RPMI8226 (cell line): ENCODE data around the gene ODF4.
"Not testable (repeated sequence)": the region's sequence is repeated elsewhere in the genome, so short reads cannot be mapped to it uniquely, and the experiment has no call there.

Experiments
- DNase-seq: peaks from one replicate; pipeline ENCODE4 v3.0.0-alpha.2; 2015

ODF4 gene

GRCh38 chr17:8371786-8372185 lies 32.1 kb downstream of the ODF4 start:
- DNase-seq, result no peak

- DNase-seq, result no peak
Measured at GRCh38 chr17:8372422-8372821, 32.8 kb downstream of the ODF4 start.

DNA sequence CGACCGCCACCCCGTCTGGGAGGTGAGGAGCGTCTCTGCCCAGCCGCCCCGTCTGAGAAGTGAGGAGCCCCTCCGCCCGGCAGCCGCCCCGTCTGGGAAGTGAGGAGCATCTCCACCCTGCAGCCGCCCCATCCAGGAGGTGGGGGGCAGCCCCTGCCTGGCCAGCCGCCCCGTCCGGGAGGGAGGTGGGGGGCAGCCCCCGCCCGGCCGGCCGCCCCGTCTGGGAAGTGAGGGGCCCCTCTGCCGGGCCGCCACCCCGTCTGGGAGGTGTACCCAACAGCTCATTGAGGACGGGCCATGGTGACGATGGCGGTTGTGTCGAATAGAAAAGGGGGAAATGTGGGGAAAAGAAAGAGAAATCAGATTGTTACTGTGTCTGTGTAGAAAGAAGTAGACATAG lies 34.2 kb downstream of the ODF4 start:
- DNase-seq, result not testable (repeated sequence)

GRCh38 chr17:8375738-8376259 lies 36.2 kb downstream of the ODF4 start:
- DNase-seq, result no peak

- peak; percentile 89 for DNase-seq
Measured at GRCh38 chr17:8376271-8377067, 36.8 kb downstream of the ODF4 start, which contains the start of gene KRABD2. Gene KRABD2 (minus strand): TSS chr17:8376704.

- no peak for DNase-seq
Measured at GRCh38 chr17:8377422-8377821, 37.8 kb downstream of the ODF4 start.

GRCh38 chr17:8378117-8378516 lies 38.5 kb downstream of the ODF4 start:
- not testable (repeated sequence) for DNase-seq

GRCh38 chr17:8380049-8380448 lies 40.4 kb downstream of the ODF4 start:
- no peak for DNase-seq

DNA sequence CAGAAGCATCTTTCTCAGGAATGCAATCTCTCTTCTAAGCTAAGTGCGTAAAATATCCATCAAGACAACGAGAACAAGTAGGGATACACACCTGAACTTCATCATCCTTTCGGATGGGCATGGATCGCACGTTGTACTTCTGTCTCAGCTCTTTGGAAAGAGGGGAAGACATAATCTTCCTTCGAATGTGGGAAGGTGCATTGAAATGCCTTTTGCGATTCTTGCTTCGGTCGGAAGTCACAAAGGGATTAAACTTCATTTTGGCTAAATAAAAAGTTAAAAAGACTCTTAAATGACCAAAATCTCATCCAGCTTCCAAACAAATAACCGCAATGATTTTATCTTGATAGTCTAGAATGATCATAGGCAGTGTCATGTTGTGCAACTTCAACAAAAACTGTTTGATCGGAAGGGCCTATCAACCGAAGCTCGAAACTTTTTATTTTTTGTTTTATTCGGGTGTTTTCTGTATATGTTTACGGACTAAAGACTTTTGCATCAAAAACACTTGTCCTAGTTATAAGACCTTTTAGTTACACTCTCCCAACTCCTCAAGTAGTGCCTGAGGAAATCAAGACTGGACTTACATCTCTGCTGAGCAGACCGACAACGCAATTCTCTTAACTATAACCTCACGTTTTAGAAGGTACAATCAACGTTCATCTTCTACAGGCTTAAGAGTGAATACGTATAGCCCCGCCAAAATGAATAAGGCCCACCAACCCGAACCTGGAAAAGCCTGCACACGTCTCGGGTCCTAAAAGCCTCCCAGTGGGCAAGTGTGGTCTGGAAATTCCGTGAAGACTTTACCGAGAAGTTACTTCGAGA lies 42.6 kb downstream of the ODF4 start:
- DNase-seq, result no peak

GRCh38 chr17:8382880-8383142 lies 43.2 kb downstream of the ODF4 start:
- DNase-seq, result no peak

- DNase-seq, result peak; percentile 97
Measured at GRCh38 chr17:8383143-8383822, 43.6 kb downstream of the ODF4 start, which contains the start of gene RPL26. Gene RPL26 (minus strand): TSS chr17:8383193. CDS start chr17:8382310, 883 bp downstream.

GRCh38 chr17:8384801-8385378 lies 45.2 kb downstream of the ODF4 start:
- no peak for DNase-seq

GRCh38 chr17:8386841-8387240 lies 47.2 kb downstream of the ODF4 start:
- DNase-seq, result no peak

- no peak for DNase-seq
Measured at GRCh38 chr17:8387914-8388651, 48.4 kb downstream of the ODF4 start.

DNA sequence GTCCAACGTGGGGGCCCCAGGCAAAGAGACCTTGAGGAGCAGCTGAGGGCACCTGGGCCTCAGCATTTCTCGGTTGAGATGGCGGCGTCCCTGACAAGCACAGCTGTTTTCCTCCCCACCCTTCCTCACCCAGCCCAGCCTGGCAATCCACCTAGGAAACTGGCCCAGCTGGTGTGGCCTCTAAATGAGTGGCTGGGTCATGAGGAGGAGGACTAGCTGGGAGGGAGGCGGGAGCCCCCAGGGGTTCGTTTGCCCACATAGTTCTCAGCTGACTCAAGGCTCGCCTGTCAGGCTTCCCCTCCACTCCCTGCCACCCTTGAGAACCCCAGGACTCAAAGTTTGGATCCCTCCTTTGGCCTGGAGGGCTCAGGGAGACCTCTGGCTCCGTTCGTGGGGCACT lies 52.1 kb downstream of the ODF4 start:
- no peak for DNase-seq

DNA sequence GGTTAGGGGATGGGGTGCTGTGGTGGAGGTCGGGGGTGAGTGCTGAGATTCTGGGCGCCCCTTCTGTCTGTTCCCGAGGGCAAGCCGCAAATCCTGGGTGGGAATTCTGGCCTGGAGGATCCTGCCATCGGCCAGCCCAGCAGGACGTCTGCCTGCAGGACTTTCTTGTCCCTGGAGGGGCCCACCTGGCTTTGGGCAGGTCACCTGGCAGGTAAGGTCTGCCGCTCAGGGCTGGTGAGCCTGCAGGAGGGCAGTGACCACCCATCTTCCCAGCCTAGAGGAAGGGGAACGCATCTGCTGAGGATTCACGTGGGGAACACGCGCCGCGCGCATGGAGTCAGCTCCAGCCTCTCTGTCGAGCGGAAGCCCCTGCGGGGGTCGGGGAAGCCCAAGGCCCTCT lies 52.6 kb downstream of the ODF4 start:
- no peak for DNase-seq

GRCh38 chr17:8392674-8393469 lies 53.2 kb downstream of the ODF4 start:
- DNase-seq, result no peak

GRCh38 chr17:8393470-8394231 lies 54.0 kb downstream of the ODF4 start:
- DNase-seq, result no peak

GRCh38 chr17:8394497-8394896 lies 54.9 kb downstream of the ODF4 start:
- not testable (repeated sequence) for DNase-seq
